Chondrocyte (in vitro differentiated cells): ENCODE results near the gene NUDT5. TPM values are rescaled to one million over a fixed set of nuclear protein-coding genes. Genes with fewer than 3 reads are reported as not detected.

Experiments
- DNase-seq: peaks from one replicate; pipeline ENCODE4 v3.0.0; 2021; ENCODE audit warnings: mixed read lengths, low spot score
- H3K27ac Mint-ChIP-seq: one replicate; pipeline ENCODE4 v1.8.0; 2021; ENCODE audit warnings: mild to moderate bottlenecking, moderate library complexity, mixed read lengths; ENCODE audit not compliant: unreplicated experiment
- H3K27me3 Mint-ChIP-seq: 2 replicates; pipeline ENCODE4 v1.8.0; 2021; ENCODE audit warnings: low read depth, mixed read lengths
- H3K36me3 Mint-ChIP-seq: 2 replicates; pipeline ENCODE4 v1.8.0; 2021; ENCODE audit warnings: low read depth, mixed read lengths
- H3K4me1 Mint-ChIP-seq: 2 replicates; pipeline ENCODE4 v1.8.0; 2021; ENCODE audit warnings: low read depth, mild to moderate bottlenecking, mixed read lengths
- H3K4me3 Mint-ChIP-seq: one replicate; pipeline ENCODE4 v1.8.0; 2021; ENCODE audit warnings: mild to moderate bottlenecking, moderate library complexity, mixed read lengths; ENCODE audit not compliant: unreplicated experiment
- H3K9me3 Mint-ChIP-seq: 2 replicates; pipeline ENCODE4 v1.8.0; 2021; ENCODE audit warnings: low read depth, mixed read lengths
- microRNA-seq: library from miRNA; unstranded; fragments of <30 nt; microRNA quantifications from one replicate; pipeline ENCODE4 v1.2.0, GENCODE V29; 2020; ENCODE audit warnings: borderline number of aligned reads
- total RNA-seq: library from RNA; stranded (reverse); gene quantifications from 3 replicates; pipeline ENCODE4 v1.2.1, GENCODE V29; 2021
- TF ChIP-seq, protein P1 (sequence below): fragments of 200-600 bp; sonication (generic); IDR thresholded peaks from 2 replicates; pipeline ENCODE4 v1.5.0; 2021; ENCODE audit warnings: antibody characterized with exemption, mild to moderate bottlenecking, moderate library complexity

The NUDT5 gene
- total RNA-seq, 1 donor from 2014 or later = 43.9 TPM

DNA sequence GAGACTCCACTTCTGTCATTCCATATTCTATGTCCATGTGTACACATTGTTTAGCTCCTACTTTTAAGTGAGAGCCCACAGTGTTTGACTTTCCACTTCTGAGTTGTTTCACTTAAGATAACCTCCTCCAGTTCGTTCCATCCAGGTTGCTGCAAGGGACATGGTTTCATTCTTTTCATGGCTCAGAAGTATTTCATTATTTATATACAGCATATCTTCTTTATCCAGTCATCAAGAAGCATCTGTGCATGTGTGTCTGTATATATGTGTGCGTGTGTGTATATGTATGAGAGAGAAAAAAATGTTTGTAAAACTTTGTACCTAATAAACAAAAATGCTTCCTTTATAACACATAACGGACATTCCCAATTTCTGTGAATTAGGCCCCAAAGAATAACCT is 60.1 kb downstream of the NUDT5 start:
- TF ChIP-seq, protein P1, sequence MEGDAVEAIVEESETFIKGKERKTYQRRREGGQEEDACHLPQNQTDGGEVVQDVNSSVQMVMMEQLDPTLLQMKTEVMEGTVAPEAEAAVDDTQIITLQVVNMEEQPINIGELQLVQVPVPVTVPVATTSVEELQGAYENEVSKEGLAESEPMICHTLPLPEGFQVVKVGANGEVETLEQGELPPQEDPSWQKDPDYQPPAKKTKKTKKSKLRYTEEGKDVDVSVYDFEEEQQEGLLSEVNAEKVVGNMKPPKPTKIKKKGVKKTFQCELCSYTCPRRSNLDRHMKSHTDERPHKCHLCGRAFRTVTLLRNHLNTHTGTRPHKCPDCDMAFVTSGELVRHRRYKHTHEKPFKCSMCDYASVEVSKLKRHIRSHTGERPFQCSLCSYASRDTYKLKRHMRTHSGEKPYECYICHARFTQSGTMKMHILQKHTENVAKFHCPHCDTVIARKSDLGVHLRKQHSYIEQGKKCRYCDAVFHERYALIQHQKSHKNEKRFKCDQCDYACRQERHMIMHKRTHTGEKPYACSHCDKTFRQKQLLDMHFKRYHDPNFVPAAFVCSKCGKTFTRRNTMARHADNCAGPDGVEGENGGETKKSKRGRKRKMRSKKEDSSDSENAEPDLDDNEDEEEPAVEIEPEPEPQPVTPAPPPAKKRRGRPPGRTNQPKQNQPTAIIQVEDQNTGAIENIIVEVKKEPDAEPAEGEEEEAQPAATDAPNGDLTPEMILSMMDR = no peak
- no peak overlapping the region for H3K27ac Mint-ChIP-seq
- H3K9me3 Mint-ChIP-seq = no peaks in the 10 kb centered on the region
- H3K4me3 Mint-ChIP-seq = no peak overlapping the region
- H3K36me3 Mint-ChIP-seq = peaks cover 17% of the 10 kb centered on the region
- H3K4me1 Mint-ChIP-seq = peaks cover 13% of the 10 kb centered on the region
- DNase-seq = no peak
- H3K27me3 Mint-ChIP-seq = no peaks in the 10 kb centered on the region

DNA sequence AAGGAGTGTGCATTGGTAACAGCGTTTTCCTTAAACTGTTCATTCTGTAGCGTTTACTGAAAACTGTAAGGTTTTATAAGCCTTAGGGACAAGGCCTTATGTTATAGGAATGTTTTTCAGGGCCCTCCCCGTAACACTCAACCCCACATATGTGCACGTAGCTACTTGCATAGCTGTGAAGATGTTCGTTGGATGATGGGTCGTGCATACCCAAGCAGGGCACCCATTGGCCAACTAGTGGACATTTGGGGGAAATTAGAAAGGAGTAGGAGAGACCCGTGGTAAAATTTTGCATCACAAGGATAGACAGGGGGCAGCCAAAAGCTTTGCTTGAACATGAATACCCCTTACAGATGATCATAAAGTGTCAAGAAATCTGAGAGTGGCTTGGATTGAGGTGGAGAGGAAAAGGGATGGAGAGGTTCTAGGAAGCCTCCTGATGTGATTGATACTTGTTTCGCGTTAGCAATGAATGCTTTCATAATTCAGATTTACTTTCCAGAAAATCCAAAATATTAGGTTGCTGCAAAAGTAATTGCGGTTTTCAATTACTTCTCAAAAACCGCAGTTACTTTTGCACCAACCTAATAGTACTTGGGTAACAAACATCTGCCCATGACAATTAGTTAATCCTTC is 65.3 kb downstream of the NUDT5 start:
- Mint-ChIP-seq H3K4me3 (peak overlapping the region; percentile 80), H3K27me3 (no peaks in the 10 kb centered on the region), H3K4me1 (peaks cover 22% of the 10 kb centered on the region), H3K9me3 (no peaks in the 10 kb centered on the region), H3K36me3 (peaks cover 1% of the 10 kb centered on the region), H3K27ac (peak overlapping the region; percentile 84)
- TF ChIP-seq, protein P1 = peak; percentile 80
- DNase-seq = no peak

DNA sequence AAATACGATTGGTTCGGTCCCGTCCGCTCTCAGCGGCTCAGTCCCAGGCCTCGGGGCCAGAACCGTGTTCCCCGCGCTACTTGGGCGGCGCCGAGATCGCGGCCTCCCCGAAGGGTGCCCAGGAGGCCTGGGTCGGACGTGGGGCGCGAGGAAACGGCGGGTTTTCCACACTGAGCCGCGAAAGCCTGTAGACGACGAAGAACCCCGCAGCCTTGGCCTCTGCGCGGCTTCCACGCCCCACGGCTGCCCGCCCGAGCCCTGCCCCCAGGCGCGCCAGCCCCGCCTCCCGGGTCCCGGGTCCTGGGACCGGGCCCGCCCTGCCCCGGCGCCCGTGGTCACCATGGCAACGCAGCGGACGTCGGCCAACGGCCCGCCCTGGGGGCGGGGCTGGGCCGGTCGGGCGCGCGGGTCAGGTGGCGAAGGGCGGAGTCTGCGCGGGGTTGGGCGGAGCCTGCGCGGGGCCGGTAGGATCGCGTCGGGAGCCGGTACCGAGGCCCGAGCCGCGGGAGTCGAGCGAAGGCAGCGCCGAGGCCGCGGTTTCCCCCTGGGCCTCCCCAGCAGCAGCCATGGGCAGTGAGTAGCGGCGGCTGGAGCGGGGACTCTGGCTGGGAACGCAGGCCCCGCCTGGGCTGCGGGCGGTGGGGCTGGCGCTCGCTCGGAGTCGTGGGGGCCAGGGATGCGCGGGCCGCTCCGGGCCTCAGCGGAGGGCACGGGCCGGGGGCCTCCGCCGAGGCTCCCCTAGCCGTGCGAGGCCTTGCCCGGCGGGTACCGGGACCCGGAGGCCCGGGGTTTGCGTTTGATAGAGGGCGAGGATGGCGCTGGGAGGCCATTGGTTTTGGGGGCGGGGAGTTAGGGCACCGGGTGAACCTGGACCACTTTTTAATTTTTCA is 66.2 kb downstream of the NUDT5 start, which contains the start of gene SEC61A2:
Gene SEC61A2, plus strand, starts transcription at position 456 of the 890 bp plus-strand sequence. Its CDS starts 111 bp downstream, at position 567.
- no peaks in the 10 kb centered on the region for H3K27me3 Mint-ChIP-seq
- peak within 1 kb of the TSS; percentile 80 for H3K4me3 Mint-ChIP-seq
- H3K27ac Mint-ChIP-seq = peak within 1 kb of the TSS; percentile 84
- peaks cover 22% of the 10 kb centered on the region for H3K4me1 Mint-ChIP-seq
- TF ChIP-seq, protein P1 = no peak
- no peaks in the 10 kb centered on the region for H3K9me3 Mint-ChIP-seq
- DNase-seq = peak; percentile 97
- H3K36me3 Mint-ChIP-seq = peaks cover 1% of the 10 kb centered on the region

DNA sequence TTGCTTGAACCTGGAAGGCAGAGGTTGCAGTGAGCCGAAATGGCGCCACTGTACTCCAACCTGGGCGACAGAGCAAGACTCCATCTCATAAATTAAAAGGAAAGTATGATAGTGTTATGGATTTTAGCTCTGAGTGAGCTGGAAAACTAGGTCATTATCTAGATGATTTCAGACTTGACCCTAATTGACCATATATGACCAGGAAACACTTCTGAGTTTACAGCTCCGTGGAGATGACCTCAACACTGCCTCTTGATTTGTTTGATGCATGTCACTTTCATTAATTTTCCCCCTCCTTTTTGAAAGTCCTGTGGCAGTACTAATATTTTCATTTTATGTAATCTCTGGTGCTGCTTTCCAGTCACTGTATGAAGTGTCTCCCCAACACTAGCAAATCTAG is 74.0 kb downstream of the NUDT5 start:
- Mint-ChIP-seq H3K9me3 (no peaks in the 10 kb centered on the region), H3K27ac (no peak overlapping the region), H3K4me1 (peaks cover 4% of the 10 kb centered on the region), H3K27me3 (no peaks in the 10 kb centered on the region), H3K36me3 (peaks cover 21% of the 10 kb centered on the region), H3K4me3 (no peak overlapping the region)
- TF ChIP-seq, protein P1 = no peak
- DNase-seq = no peak

Small RNA genes lying within 50 kb of the gene (microRNA-seq; reads per million reads assigned to microRNA genes)
- gene MIR548AK = not detected

Other genes with a start within 250 kb of the NUDT5 start
- gene UPF2, start 153.1 kb downstream of the NUDT5 start, total RNA-seq = 17.5 to 20.3 TPM (median 20.0 TPM) in 3 replicates
- gene DHTKD1, start 126.9 kb downstream of the NUDT5 start, total RNA-seq = 12.1 to 16.4 TPM (median 13.7 TPM) in 3 replicates
- 8.2 to 11.0 TPM (median 9.6 TPM) in 3 replicates for gene SEC61A2, start 66.2 kb downstream of the NUDT5 start, total RNA-seq
- 60.7 to 78.2 TPM (median 67.0 TPM) in 3 replicates for gene CDC123, start 297 bp upstream of the NUDT5 start, total RNA-seq
- 31.2 to 36.3 TPM (median 34.7 TPM) in 3 replicates for gene CAMK1D, start 153.7 kb upstream of the NUDT5 start, total RNA-seq